ENCODE data around the gene KRABD2.
A peak's percentile ranks its signal among the peaks of the same experiment; 100 is the strongest.
"Not testable (repeated sequence)": the region's sequence is repeated elsewhere in the genome, so short reads cannot be mapped to it uniquely, and the experiment has no call there.

KRABD2 gene

DNA sequence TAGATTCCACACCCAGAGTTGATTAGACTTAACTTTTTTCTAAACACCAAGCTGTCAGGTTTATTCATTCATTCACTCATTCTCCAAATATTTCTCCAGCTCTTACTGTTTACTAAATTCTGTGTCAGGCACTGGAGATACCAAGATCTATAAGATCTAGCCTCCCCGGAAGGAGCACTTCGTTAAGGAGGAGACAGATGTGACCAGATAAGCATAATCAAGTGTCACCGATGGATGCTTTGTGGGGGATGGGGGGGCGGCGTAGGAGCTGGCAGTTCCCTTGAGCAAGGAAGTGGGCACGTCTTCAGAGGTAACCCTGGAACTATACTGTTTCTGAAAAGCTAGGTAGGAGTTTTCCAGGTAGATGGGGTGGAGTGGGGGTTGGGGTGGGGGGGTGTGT is 10.3 kb upstream of the KRABD2 start:
- POLR2A ChIA-PET, result no interaction called here
- Mint-ChIP-seq H3K36me3 (ENCODE audit: low read depth) (peaks cover 12% of the 10 kb centered on the region), H3K27me3 (no peaks in the 10 kb centered on the region), H3K9me3 (no peaks in the 10 kb centered on the region), H3K4me1 (peaks cover 35% of the 10 kb centered on the region), H3K27ac (peak overlapping the region; percentile 66), H3K4me3 (no peak overlapping the region)
- CTCF ChIA-PET, result interaction anchor here (0.7 to 1.6 kb wide), 2 partner anchors 10 to 841 kb away, joined by 4 read pairs; partner anchors contain the start of gene KRABD2
- no peak for DNase-seq

DNA sequence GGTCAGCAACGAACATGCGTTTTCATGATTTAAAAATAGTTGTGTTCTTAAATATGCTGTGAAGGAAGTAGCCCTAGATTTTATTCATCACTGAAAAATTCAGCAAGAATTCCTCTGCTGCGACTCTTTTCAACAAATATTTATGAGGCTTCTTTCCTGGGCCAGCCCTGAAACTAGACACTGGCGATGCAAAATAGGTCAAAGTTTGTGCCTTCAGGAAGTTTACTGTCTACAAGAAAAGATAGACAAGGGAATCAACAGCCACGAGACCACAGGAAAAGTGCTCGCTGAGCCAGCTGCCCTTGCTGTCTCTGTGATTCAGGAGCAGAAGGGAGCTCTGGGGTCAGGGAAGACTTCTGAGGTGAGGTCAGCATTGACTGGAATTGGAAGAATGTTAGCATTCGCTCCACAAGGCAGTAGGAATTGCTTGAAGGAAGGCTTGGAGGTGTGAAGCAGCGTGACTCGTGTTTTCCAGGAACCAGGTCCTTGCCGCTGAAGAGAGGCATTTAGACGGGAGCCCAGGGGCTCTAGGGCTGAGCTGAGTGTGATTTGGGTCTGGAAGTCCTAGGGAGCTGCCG is 8.4 kb upstream of the KRABD2 start:
- H3K4me3 Mint-ChIP-seq, result peak overlapping the region; percentile 99
- POLR2A ChIA-PET, result no interaction called here
- no peaks in the 10 kb centered on the region for H3K27me3 Mint-ChIP-seq
- H3K27ac Mint-ChIP-seq, result peak overlapping the region; percentile 98
- no peak for DNase-seq
- peaks cover 30% of the 10 kb centered on the region for H3K36me3 Mint-ChIP-seq (ENCODE audit: low read depth)
- no peaks in the 10 kb centered on the region for H3K9me3 Mint-ChIP-seq
- CTCF ChIA-PET, result no interaction called here
- H3K4me1 Mint-ChIP-seq, result peaks cover 53% of the 10 kb centered on the region

DNA sequence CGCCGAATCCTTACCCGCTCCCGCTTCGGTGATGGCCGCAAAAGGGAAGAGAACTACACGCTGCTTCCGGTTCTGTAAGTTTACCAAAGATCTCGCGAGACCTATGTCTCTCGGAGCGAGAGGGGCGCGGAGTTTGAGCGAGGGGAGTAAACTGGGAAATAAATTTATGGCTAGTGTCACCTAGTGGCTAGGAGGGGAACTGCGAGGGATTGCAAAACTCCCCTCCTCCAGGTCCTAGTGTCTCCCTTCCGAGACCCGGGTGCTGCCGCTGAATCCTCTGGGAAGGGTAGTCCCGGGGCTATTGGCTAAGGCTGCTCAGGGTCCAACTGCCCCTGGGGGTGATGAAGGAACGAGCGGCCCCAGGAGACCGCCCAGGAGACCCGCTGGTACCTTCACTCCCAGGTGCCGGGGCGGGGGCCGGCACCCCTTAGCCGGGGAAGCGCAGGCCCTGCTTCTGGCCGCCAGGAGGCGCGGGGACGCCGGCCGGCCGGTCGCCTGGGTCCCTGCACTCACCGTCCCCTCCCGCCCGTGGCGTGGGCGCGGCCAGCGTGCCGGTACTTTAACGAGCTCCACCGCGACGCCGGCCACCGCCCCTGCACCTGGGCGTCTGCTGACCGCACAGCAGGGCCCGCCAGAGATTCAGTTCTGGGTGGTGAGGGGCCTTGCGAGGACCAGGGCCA is 6.8 kb upstream of the KRABD2 start, which contains the start of gene RPL26:
TSS of gene RPL26 (minus strand) at position 51 of the 680 bp plus-strand sequence. CDS start 883 bp downstream, outside the sequence.
- peak; percentile 98 for DNase-seq
- H3K4me3 Mint-ChIP-seq, result peak within 1 kb of the TSS; percentile 99
- H3K9me3 Mint-ChIP-seq, result no peaks in the 10 kb centered on the region
- peaks cover 44% of the 10 kb centered on the region for H3K36me3 Mint-ChIP-seq (ENCODE audit: low read depth)
- ChIA-PET CTCF (interaction anchor here (0.5 to 2.7 kb wide), 41 partner anchors 8 to 1171 kb away, joined by 3 to 20 read pairs (median 3); partner anchors contain the start of genes AURKB, NDEL1, RNF222 and SLC25A35), POLR2A (interaction anchor here (0.6 kb wide), 1 partner anchor 362 kb away, joined by 5 read pairs; no protein-coding TSS in a partner anchor)
- peaks cover 68% of the 10 kb centered on the region for H3K4me1 Mint-ChIP-seq
- no peaks in the 10 kb centered on the region for H3K27me3 Mint-ChIP-seq
- H3K27ac Mint-ChIP-seq, result peak within 1 kb of the TSS; percentile 98

DNA sequence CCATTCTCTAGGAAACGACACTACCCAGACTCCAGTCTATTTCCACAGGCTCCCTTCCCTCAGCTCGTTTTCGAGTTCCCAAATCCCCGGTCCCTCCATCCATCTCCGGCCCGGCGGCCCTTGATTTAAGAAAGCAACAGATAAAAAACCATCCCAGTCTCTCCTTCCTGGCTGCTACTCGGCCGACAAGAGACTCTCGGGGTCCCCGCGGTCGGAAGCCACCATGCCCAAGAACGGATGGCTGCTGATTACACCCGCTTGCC is 6.3 kb upstream of the KRABD2 start:
- POLR2A ChIA-PET, result no interaction called here
- CTCF ChIA-PET, result interaction anchor here (0.7 to 2.7 kb wide), 8 partner anchors 9 to 363 kb away, joined by 3 to 20 read pairs (median 6); no protein-coding TSS in a partner anchor
- H3K27me3 Mint-ChIP-seq, result no peaks in the 10 kb centered on the region
- H3K27ac Mint-ChIP-seq, result peak overlapping the region; percentile 98
- H3K9me3 Mint-ChIP-seq, result no peaks in the 10 kb centered on the region
- peaks cover 72% of the 10 kb centered on the region for H3K4me1 Mint-ChIP-seq
- DNase-seq, result no peak
- H3K4me3 Mint-ChIP-seq, result peak overlapping the region; percentile 99
- peaks cover 44% of the 10 kb centered on the region for H3K36me3 Mint-ChIP-seq (ENCODE audit: low read depth)

DNA sequence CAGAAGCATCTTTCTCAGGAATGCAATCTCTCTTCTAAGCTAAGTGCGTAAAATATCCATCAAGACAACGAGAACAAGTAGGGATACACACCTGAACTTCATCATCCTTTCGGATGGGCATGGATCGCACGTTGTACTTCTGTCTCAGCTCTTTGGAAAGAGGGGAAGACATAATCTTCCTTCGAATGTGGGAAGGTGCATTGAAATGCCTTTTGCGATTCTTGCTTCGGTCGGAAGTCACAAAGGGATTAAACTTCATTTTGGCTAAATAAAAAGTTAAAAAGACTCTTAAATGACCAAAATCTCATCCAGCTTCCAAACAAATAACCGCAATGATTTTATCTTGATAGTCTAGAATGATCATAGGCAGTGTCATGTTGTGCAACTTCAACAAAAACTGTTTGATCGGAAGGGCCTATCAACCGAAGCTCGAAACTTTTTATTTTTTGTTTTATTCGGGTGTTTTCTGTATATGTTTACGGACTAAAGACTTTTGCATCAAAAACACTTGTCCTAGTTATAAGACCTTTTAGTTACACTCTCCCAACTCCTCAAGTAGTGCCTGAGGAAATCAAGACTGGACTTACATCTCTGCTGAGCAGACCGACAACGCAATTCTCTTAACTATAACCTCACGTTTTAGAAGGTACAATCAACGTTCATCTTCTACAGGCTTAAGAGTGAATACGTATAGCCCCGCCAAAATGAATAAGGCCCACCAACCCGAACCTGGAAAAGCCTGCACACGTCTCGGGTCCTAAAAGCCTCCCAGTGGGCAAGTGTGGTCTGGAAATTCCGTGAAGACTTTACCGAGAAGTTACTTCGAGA is 5.8 kb upstream of the KRABD2 start:
- peaks cover 76% of the 10 kb centered on the region for H3K4me1 Mint-ChIP-seq
- no peaks in the 10 kb centered on the region for H3K9me3 Mint-ChIP-seq
- H3K36me3 Mint-ChIP-seq (ENCODE audit: low read depth), result peaks cover 48% of the 10 kb centered on the region
- no peak for DNase-seq
- H3K4me3 Mint-ChIP-seq, result peak overlapping the region; percentile 99
- ChIA-PET CTCF (interaction anchor here (0.7 to 2.7 kb wide), 9 partner anchors 9 to 403 kb away, joined by 3 to 20 read pairs (median 7); no protein-coding TSS in a partner anchor), POLR2A (interaction anchor here (0.6 kb wide), 1 partner anchor 178 kb away, joined by 4 read pairs; no protein-coding TSS in a partner anchor)
- peak overlapping the region; percentile 98 for H3K27ac Mint-ChIP-seq
- no peaks in the 10 kb centered on the region for H3K27me3 Mint-ChIP-seq

DNA sequence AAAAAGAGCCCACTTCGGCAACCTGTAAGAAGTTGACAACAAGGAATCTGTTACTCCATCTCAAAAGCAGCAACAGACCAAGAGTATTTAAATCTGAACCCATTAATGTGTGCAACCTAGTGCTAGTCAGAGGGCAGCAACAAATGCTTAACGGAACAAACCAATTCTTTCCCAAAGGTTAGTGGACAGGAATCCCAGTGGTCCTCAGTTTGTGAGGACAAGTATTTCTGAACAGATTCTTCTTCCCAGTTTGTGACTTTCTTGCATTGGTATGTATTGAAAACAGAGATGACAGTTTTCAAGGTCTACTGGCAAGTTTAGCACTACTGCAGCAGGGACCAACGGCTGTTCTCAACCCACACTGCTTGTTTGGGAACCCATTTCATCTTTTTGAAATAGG is 3.5 kb upstream of the KRABD2 start:
- Mint-ChIP-seq H3K9me3 (no peaks in the 10 kb centered on the region), H3K4me3 (peak overlapping the region; percentile 52), H3K27ac (no peak overlapping the region), H3K4me1 (peaks cover 83% of the 10 kb centered on the region), H3K36me3 (ENCODE audit: low read depth) (peaks cover 63% of the 10 kb centered on the region), H3K27me3 (no peaks in the 10 kb centered on the region)
- CTCF ChIA-PET, result no interaction called here
- no peak for DNase-seq
- POLR2A ChIA-PET, result interaction anchor here (0.7 kb wide), 1 partner anchor 15 kb away, joined by 3 read pairs; no protein-coding TSS in a partner anchor

DNA sequence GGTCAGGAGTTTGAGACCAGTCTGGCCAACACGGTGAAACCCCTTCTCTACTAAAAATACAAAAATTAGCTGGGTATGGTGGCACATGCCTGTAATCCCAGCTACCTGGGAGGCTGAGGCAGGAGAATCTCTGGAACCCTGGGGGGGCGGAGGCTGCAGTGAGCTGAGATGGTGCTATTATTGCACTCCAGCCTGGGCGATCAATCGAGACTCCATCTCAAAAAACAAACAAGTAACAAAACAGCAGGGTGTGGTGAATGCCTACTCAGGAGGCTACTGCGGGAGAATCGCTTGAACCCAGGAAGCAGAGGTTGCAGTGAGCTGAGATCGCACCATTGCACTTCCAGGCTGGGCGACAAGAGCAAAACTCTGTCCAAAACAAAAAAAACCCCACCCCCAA is 1.6 kb upstream of the KRABD2 start:
- H3K4me1 Mint-ChIP-seq, result peaks cover 72% of the 10 kb centered on the region

DNA sequence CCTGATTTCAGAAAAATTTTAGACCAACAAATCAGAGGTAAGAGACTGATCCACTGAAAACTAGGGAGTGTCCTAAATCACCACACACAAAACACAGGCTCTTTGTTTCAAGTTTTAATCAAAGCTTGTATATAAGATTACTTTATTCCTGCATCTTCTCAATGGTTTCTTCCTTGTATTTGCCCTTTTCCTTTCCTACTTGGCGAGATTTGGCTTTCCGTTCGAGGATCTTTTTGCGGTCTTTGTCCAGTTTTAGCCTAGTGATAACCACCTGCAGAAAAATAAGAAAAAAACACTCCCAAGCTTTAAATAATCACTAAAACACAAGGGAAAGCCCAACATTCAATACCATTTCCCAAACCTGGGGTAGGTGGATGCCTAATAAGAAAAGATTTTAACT is 918 bp upstream of the KRABD2 start:
- H3K36me3 Mint-ChIP-seq (ENCODE audit: low read depth), result peaks cover 56% of the 10 kb centered on the region
- POLR2A ChIA-PET, result interaction anchor here (0.8 kb wide), 1 partner anchor 15 kb away, joined by 3 read pairs; no protein-coding TSS in a partner anchor
- no peaks in the 10 kb centered on the region for H3K27me3 Mint-ChIP-seq
- no peak for DNase-seq
- CTCF ChIA-PET, result interaction anchor here (0.6 to 1.6 kb wide), 5 partner anchors 9 to 239 kb away, joined by 3 to 6 read pairs (median 4); no protein-coding TSS in a partner anchor
- H3K4me3 Mint-ChIP-seq, result peak overlapping the region; percentile 77
- H3K4me1 Mint-ChIP-seq, result peaks cover 65% of the 10 kb centered on the region
- no peaks in the 10 kb centered on the region for H3K9me3 Mint-ChIP-seq
- H3K27ac Mint-ChIP-seq, result peak overlapping the region; percentile 86

More for the DNA sequence above, 1.6 kb upstream of the KRABD2 start:
- H3K4me3 Mint-ChIP-seq, POLR2A ChIA-PET, H3K27me3 Mint-ChIP-seq, CTCF ChIA-PET, DNase-seq, H3K9me3 Mint-ChIP-seq: not testable (repeated sequence)
- H3K27ac Mint-ChIP-seq, result peak overlapping the region; percentile 64
- peaks cover 63% of the 10 kb centered on the region for H3K36me3 Mint-ChIP-seq (ENCODE audit: low read depth)

DNA sequence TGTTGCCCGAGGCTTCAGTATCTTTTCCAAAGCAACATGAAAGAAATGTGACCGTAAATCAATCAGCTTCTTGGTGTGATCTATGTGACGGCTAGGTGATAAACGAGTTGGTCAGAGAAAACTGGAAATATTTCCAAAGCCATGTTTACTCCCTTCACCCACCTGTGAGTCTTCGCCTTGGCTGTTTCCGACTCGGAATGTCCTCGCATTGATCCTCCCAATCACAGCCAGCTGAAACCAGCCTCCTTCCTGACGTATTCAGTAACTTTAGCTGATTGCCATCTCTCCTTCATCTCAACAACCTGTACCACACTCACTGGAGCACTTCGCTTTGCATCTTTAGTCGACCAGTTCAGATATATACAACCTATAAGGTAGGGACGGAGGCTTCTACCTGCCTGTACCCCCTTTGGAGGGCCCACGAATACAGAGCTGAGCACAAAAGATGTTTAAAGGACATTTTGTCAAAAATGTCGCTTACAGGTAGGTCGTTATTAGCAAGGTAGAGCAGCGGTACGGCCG is 705 bp downstream of the KRABD2 start:
- Mint-ChIP-seq H3K4me1 (peaks cover 52% of the 10 kb centered on the region), H3K27ac (peak overlapping the region; percentile 86), H3K4me3 (peak overlapping the region; percentile 77), H3K9me3 (no peaks in the 10 kb centered on the region), H3K36me3 (ENCODE audit: low read depth) (peaks cover 43% of the 10 kb centered on the region), H3K27me3 (no peaks in the 10 kb centered on the region)
- POLR2A ChIA-PET, result no interaction called here
- no peak for DNase-seq
- CTCF ChIA-PET, result interaction anchor here (0.8 to 1.6 kb wide), 4 partner anchors 8 to 68 kb away, joined by 3 to 6 read pairs (median 5); no protein-coding TSS in a partner anchor

DNA sequence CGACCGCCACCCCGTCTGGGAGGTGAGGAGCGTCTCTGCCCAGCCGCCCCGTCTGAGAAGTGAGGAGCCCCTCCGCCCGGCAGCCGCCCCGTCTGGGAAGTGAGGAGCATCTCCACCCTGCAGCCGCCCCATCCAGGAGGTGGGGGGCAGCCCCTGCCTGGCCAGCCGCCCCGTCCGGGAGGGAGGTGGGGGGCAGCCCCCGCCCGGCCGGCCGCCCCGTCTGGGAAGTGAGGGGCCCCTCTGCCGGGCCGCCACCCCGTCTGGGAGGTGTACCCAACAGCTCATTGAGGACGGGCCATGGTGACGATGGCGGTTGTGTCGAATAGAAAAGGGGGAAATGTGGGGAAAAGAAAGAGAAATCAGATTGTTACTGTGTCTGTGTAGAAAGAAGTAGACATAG is 2.6 kb downstream of the KRABD2 start:
- peaks cover 39% of the 10 kb centered on the region for H3K36me3 Mint-ChIP-seq (ENCODE audit: low read depth)
- not testable (repeated sequence) for H3K27ac Mint-ChIP-seq

DNA sequence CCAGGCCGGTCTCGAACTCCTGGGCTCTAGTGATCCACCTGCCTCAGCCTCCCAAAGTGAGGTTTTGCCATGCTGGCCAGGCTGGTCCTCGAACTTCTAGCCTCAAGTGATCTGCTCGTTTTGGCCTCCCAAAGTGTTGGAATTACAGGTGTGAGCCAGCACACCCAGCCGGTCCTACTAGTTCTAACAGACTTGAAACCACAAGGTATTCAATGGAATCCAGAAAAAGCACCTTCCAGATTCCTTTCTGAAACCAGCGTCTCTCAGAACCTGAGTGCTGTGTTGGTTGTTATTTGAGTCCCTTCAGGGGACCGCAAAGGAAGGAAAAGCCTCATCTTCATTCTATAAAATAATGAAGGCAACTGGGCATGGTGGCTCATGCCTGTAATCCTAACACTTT is 4.1 kb downstream of the KRABD2 start:
- Mint-ChIP-seq H3K4me3 (no peak overlapping the region), H3K36me3 (ENCODE audit: low read depth) (peaks cover 32% of the 10 kb centered on the region)

More for the DNA sequence above, 2.6 kb downstream of the KRABD2 start:
- H3K4me3 Mint-ChIP-seq, H3K9me3 Mint-ChIP-seq, CTCF ChIA-PET, DNase-seq, POLR2A ChIA-PET, H3K27me3 Mint-ChIP-seq: not testable (repeated sequence)
- H3K4me1 Mint-ChIP-seq, result peaks cover 38% of the 10 kb centered on the region

DNA sequence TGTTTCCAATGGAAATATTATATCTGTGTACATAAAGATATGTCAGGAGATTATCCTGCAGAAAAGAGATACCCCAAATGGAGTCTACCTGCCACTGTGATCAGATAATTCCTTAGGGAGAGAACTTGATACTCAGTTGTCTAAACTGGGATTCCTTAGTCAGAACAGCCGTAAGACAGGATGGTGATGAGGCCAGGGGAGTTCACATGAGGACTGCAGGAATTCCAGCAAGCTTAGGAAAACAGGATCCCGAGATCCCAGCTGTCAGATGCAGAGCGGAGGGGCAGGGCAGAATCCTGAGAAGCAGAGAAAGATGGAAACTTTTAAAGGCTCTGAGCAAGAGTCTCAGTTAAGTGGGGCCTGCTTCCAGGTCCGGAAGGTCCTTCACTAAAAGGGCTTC is 4.7 kb downstream of the KRABD2 start:
- no peaks in the 10 kb centered on the region for H3K9me3 Mint-ChIP-seq
- H3K4me1 Mint-ChIP-seq, result peaks cover 19% of the 10 kb centered on the region
- H3K27ac Mint-ChIP-seq, result no peak overlapping the region
- CTCF ChIA-PET, result interaction anchor here (3.5 kb wide), 1 partner anchor 12 kb away, joined by 11 read pairs; no protein-coding TSS in a partner anchor
- H3K4me3 Mint-ChIP-seq, result no peak overlapping the region
- POLR2A ChIA-PET, result no interaction called here
- peaks cover 26% of the 10 kb centered on the region for H3K36me3 Mint-ChIP-seq (ENCODE audit: low read depth)
- no peak for DNase-seq
- H3K27me3 Mint-ChIP-seq, result no peaks in the 10 kb centered on the region

More for the DNA sequence above, 4.1 kb downstream of the KRABD2 start:
- H3K4me1 Mint-ChIP-seq, result peaks cover 25% of the 10 kb centered on the region
- no peaks in the 10 kb centered on the region for H3K27me3 Mint-ChIP-seq
- CTCF ChIA-PET, result no interaction called here
- DNase-seq, result no peak
- POLR2A ChIA-PET, result no interaction called here
- H3K9me3 Mint-ChIP-seq, result no peaks in the 10 kb centered on the region
- H3K27ac Mint-ChIP-seq, result no peak overlapping the region
